Posterior cingulate gyrus (tissue), 11 donors: ENCODE results near the gene ETFA.

ENCODE experiments used
- DNase-seq, 10 donors: peaks; one replicate each; pipeline versions ENCODE4 v3.0.0 to v3.0.0-alpha.2; 2020 to 2021; ENCODE audit warnings: mixed read lengths in 3 of 10
- intact Hi-C: fragments of 100-400 bp; cut with DNase I; formaldehyde crosslinking; loops from one replicate; pipeline ENCODE4 v1.15.1; 2023

Gene ETFA

GRCh38 chr15:76180321-76180720, 130.9 kb downstream of the ETFA start:
- DNase-seq: no peak
- intact Hi-C loops: no loop called here

GRCh38 chr15:76179023-76179422, 132.2 kb downstream of the ETFA start:
- DNase-seq: no peak
- intact Hi-C loops: no loop called here

- intact Hi-C loops: no loop called here
- DNase-seq: no peak
Observed at GRCh38 chr15:76178296-76179000, 132.8 kb downstream of the ETFA start.

GRCh38 chr15:76177491-76178040, 133.7 kb downstream of the ETFA start:
- DNase-seq: peak in 1 of 10 donors; percentile 34
- intact Hi-C loops: no loop called here

GRCh38 chr15:76176487-76177085, 134.7 kb downstream of the ETFA start:
- intact Hi-C loops: no loop called here

GRCh38 chr15:76176059-76176458, 135.2 kb downstream of the ETFA start:
- intact Hi-C loops: no loop called here

More at GRCh38 chr15:76176487-76177085, 134.7 kb downstream of the ETFA start:
- DNase-seq: no peak

GRCh38 chr15:76175442-76175841, 135.8 kb downstream of the ETFA start:
- intact Hi-C loops: no loop called here
- no peak for DNase-seq

More at GRCh38 chr15:76176059-76176458, 135.2 kb downstream of the ETFA start:
- DNase-seq: no peak

- intact Hi-C loops: no loop called here
- no peak for DNase-seq
Observed at GRCh38 chr15:76174654-76175053, 136.6 kb downstream of the ETFA start.

- intact Hi-C loops: no loop called here
- DNase-seq: no peak
Observed at GRCh38 chr15:76173317-76173834, 137.9 kb downstream of the ETFA start.

- DNase-seq: no peak
- intact Hi-C loops: no loop called here
Observed at GRCh38 chr15:76172782-76173181, 138.5 kb downstream of the ETFA start.

GRCh38 chr15:76169911-76170800, 141.1 kb downstream of the ETFA start:
- DNase-seq: no peak
- intact Hi-C loops: no loop called here

GRCh38 chr15:76169018-76169417, 142.3 kb downstream of the ETFA start:
- intact Hi-C loops: no loop called here
- no peak for DNase-seq

GRCh38 chr15:76168237-76168984, 142.9 kb downstream of the ETFA start:
- intact Hi-C loops: no loop called here
- peak in 1 of 10 donors; percentile 52 for DNase-seq

GRCh38 chr15:76165951-76166350, 145.3 kb downstream of the ETFA start:
- intact Hi-C loops: no loop called here
- DNase-seq: no peak
